Measurements from ENCODE around the gene ARMC7. TPM values are rescaled to one million over a fixed set of nuclear protein-coding genes. Genes with fewer than 3 reads are reported as not detected.
"Not testable (repeated sequence)": the region's sequence is repeated elsewhere in the genome, so short reads cannot be mapped to it uniquely, and the experiment has no call there.

Gene ARMC7
- total RNA-seq, 1 experiment from 2014 or later, result 19.2 TPM

DNA sequence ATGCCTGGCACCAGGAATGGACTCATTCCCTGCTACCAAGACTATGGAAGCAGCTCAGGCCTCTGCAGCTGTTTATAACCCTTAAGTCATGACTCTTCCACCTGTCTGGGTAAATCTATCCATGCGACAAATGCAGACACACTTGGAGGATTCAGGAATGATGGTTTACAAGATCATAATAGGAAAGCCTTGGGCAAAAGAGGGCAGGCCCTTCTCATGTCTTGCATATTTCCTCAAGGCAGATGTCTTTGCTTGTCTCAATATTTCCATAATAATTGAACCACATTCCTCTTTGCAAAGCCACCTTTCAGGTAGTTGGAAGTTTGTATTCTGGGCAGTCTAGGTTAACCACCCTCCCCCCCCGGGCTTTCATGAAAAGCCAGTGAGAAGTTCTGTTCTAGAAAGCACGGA lies 45.4 kb downstream of the ARMC7 start:
- ChIA-PET POLR2A (ENCODE audit: unreplicated experiment) (interaction anchor here (0.5 to 1.0 kb wide), 9 partner anchors 25 to 734 kb away, joined by 3 to 13 read pairs (median 3); partner anchors contain the start of genes CDR2L and SLC16A5), CTCF (interaction anchor here (0.6 to 0.7 kb wide), 4 partner anchors 18 to 45 kb away, joined by 3 to 12 read pairs (median 4); no protein-coding TSS in a partner anchor)
- Histone ChIP-seq H3F3A (ENCODE audit: insufficient read depth, low read depth) (peaks cover 40% of the 10 kb centered on the region), H3K79me2 (ENCODE audit: low read depth) (peaks cover 40% of the 10 kb centered on the region), H4K20me1 (ENCODE audit: insufficient read depth) (no peaks in the 10 kb centered on the region; the same call in 1 of the 2 replicates), H3K4me3 (no peak overlapping the region; the same call in 1 of the 2 replicates), H3K27me3 (ENCODE audit: insufficient read depth, low read depth) (no peaks in the 10 kb centered on the region), H2AFZ (no peak overlapping the region), H3K9me3 (ENCODE audit: insufficient read depth, low read depth) (no peaks in the 10 kb centered on the region), H3K27ac (peak overlapping the region; percentile 14; the same call in 1 of the 2 replicates), H3K4me2 (peak overlapping the region; percentile 66), H3K9me2 (ENCODE audit: insufficient read depth) (no peaks in the 10 kb centered on the region), H3K4me1 (replicated peaks; ENCODE audit: insufficient read depth) (peaks cover 50% of the 10 kb centered on the region), H3K36me3 (ENCODE audit: low read depth) (no peaks in the 10 kb centered on the region)
- intact Hi-C loops (cut with micrococcal nuclease; ENCODE audit: unreplicated experiment), result loop anchor here (2.0 kb wide), 1 partner anchor 20 kb away; no protein-coding TSS in a partner anchor
- TSS peak; percentile 38 for BruUV-seq (replicated peaks)
- no peak for TF ChIP-seq EZH2 (IDR thresholded peaks at IDR 0.05; ENCODE audit: low read depth)
- TF ChIP-seq, protein P1, sequence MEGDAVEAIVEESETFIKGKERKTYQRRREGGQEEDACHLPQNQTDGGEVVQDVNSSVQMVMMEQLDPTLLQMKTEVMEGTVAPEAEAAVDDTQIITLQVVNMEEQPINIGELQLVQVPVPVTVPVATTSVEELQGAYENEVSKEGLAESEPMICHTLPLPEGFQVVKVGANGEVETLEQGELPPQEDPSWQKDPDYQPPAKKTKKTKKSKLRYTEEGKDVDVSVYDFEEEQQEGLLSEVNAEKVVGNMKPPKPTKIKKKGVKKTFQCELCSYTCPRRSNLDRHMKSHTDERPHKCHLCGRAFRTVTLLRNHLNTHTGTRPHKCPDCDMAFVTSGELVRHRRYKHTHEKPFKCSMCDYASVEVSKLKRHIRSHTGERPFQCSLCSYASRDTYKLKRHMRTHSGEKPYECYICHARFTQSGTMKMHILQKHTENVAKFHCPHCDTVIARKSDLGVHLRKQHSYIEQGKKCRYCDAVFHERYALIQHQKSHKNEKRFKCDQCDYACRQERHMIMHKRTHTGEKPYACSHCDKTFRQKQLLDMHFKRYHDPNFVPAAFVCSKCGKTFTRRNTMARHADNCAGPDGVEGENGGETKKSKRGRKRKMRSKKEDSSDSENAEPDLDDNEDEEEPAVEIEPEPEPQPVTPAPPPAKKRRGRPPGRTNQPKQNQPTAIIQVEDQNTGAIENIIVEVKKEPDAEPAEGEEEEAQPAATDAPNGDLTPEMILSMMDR (conservative IDR thresholded peaks at IDR 0.05), result no peak
- peak in 1 of 2 experiments; percentile 66 for DNase-seq

DNA sequence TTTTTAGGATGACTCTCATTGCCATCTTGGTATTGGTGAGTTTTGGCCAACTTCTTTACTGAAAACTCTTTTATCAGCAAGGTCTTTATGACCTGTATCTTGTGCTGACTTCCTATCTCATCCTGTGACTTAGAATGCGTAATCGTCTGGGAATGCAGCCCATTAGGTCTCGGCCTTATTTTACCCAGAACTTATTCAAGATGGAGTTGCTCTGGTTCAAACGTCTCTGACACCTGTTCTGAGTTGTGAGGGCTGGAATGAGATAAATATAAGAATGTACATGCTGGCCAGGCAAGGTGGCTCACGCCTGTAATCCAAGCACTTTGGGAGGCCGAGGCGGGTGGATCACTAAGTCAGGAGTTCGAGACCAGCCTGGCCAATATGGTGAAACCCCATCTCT lies 48.7 kb downstream of the ARMC7 start:
- Histone ChIP-seq H3K4me2 (peak overlapping the region; percentile 39), H3F3A (ENCODE audit: insufficient read depth, low read depth) (peaks cover 52% of the 10 kb centered on the region), H3K27ac (peak overlapping the region; percentile 85), H3K4me1 (replicated peaks; ENCODE audit: insufficient read depth) (peaks cover 44% of the 10 kb centered on the region)
- DNase-seq, result peak; percentile 16 to 68
- intact Hi-C loops (cut with micrococcal nuclease; ENCODE audit: unreplicated experiment); POLR2A ChIA-PET (ENCODE audit: unreplicated experiment); H3K9me3 ChIP-seq (ENCODE audit: insufficient read depth, low read depth); BruUV-seq (replicated peaks); CTCF ChIA-PET; H2AFZ ChIP-seq; H3K9me2 ChIP-seq (ENCODE audit: insufficient read depth); H3K36me3 ChIP-seq (ENCODE audit: low read depth); H3K27me3 ChIP-seq (ENCODE audit: insufficient read depth, low read depth); H3K79me2 ChIP-seq (ENCODE audit: low read depth); H3K4me3 ChIP-seq; H4K20me1 ChIP-seq (ENCODE audit: insufficient read depth): not testable (repeated sequence)

DNA sequence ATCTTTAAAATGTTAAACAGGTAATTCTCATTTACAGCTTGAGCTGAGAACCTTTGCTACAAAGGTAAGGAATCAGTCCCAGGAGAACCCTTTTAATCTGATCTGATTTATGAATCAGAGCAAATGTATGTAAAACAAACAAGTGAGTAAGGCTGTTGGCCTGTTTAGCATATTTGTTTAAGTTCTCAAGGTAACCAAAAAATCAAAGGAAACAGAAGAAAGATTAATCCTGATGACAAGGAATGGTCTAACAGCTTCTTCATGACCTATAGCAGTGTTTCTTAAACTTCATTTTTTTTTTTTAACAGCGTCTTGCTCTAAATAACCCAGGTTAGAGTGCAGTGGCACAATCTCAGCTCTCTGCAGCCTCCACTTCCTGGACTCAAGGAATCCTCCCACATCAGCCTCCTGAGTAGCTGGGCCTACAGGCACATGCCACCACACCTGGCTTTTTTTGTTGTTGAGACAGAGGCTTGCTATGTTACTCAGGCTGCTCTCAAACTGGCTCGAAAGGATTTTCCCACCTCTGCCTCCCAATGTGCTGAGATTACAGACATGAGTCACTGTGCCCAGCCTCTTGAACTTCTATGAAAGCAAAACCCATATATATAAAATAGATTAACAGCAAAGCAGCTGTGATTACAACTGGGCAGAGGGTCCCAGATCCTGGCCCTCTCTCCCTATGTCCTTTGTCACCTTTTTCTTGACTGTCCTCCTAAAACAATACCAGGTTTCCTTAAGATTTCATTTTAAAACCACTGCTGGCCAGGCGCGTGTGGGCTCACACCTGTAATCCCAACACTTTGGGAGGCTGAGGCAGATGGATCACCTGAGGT lies 49.6 kb downstream of the ARMC7 start:
- Histone ChIP-seq H3K4me2 (peak overlapping the region; percentile 39), H4K20me1 (ENCODE audit: insufficient read depth) (no peaks in the 10 kb centered on the region), H3K4me1 (replicated peaks; ENCODE audit: insufficient read depth) (peaks cover 44% of the 10 kb centered on the region), H3K27me3 (ENCODE audit: insufficient read depth, low read depth) (no peaks in the 10 kb centered on the region), H3K79me2 (ENCODE audit: low read depth) (no peaks in the 10 kb centered on the region), H3K9me3 (ENCODE audit: insufficient read depth, low read depth) (no peaks in the 10 kb centered on the region), H3F3A (ENCODE audit: insufficient read depth, low read depth) (peaks cover 57% of the 10 kb centered on the region), H3K9me2 (ENCODE audit: insufficient read depth) (no peaks in the 10 kb centered on the region), H3K36me3 (ENCODE audit: low read depth) (no peaks in the 10 kb centered on the region), H3K4me3 (no peak overlapping the region), H3K27ac (peak overlapping the region; percentile 85), H2AFZ (no peak overlapping the region)
- intact Hi-C loops (cut with micrococcal nuclease; ENCODE audit: unreplicated experiment), result loop anchor here (1.0 kb wide), 2 partner anchors 35 to 66 kb away; no protein-coding TSS in a partner anchor
- DNase-seq, result peak; percentile 70 to 98
- POLR2A ChIA-PET (ENCODE audit: unreplicated experiment), result interaction anchor here (0.6 to 0.7 kb wide), 7 partner anchors 13 to 286 kb away, joined by 3 to 12 read pairs (median 5); partner anchors contain the start of gene NUP85
- CTCF ChIA-PET, result interaction anchor here (1.1 kb wide), 1 partner anchor 46 kb away, joined by 3 read pairs; no protein-coding TSS in a partner anchor
- TF ChIP-seq EZH2 (IDR thresholded peaks at IDR 0.05; ENCODE audit: low read depth), result no peak
- BruUV-seq (replicated peaks), result no TSS peak

DNA sequence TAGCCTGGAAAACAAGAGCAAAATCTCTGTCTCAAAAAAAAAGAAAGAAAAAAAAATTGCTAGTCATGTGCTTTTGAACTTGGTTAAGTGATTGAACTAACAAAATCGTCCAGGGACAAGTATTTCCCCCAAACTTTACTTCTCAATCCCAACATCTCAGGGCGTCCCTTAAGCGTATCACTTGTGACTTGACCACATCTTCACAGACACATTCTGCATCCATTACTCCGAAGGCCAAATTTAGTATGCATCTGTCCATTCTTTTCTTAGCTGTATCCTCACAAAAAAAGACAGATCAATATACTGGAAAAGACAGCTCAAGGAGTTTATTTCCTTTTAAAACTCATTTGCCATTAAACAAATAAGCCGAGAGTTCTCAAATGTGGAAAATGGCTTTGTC lies 50.4 kb downstream of the ARMC7 start:
- TF ChIP-seq, protein P1 (conservative IDR thresholded peaks at IDR 0.05), result no peak
- no peak for TF ChIP-seq EZH2 (IDR thresholded peaks at IDR 0.05; ENCODE audit: low read depth)
- peak overlapping the region; percentile 85 for H3K27ac ChIP-seq
- no peak overlapping the region for H2AFZ ChIP-seq
- intact Hi-C loops (cut with micrococcal nuclease; ENCODE audit: unreplicated experiment), result no loop called here
- H3K9me3 ChIP-seq (ENCODE audit: insufficient read depth, low read depth), result no peaks in the 10 kb centered on the region
- H3K27me3 ChIP-seq (ENCODE audit: insufficient read depth, low read depth), result no peaks in the 10 kb centered on the region
- H3K9me2 ChIP-seq (ENCODE audit: insufficient read depth), result no peaks in the 10 kb centered on the region
- peaks cover 38% of the 10 kb centered on the region for H3K4me1 ChIP-seq (replicated peaks; ENCODE audit: insufficient read depth)
- peaks cover 56% of the 10 kb centered on the region for H3F3A ChIP-seq (ENCODE audit: insufficient read depth, low read depth)
- no peak overlapping the region for H3K4me3 ChIP-seq
- no peaks in the 10 kb centered on the region for H3K79me2 ChIP-seq (ENCODE audit: low read depth)
- no TSS peak for BruUV-seq (replicated peaks)
- ChIA-PET CTCF (interaction anchor here (1.1 kb wide), 1 partner anchor 46 kb away, joined by 3 read pairs; no protein-coding TSS in a partner anchor), POLR2A (ENCODE audit: unreplicated experiment) (interaction anchor here (0.6 to 0.7 kb wide), 2 partner anchors 11 to 287 kb away, joined by 4 read pairs; no protein-coding TSS in a partner anchor)
- no peaks in the 10 kb centered on the region for H3K36me3 ChIP-seq (ENCODE audit: low read depth)
- H4K20me1 ChIP-seq (ENCODE audit: insufficient read depth), result no peaks in the 10 kb centered on the region
- DNase-seq, result no peak
- H3K4me2 ChIP-seq, result peak overlapping the region; percentile 39
